ENCODE results near the gene RIN1.

DNA sequence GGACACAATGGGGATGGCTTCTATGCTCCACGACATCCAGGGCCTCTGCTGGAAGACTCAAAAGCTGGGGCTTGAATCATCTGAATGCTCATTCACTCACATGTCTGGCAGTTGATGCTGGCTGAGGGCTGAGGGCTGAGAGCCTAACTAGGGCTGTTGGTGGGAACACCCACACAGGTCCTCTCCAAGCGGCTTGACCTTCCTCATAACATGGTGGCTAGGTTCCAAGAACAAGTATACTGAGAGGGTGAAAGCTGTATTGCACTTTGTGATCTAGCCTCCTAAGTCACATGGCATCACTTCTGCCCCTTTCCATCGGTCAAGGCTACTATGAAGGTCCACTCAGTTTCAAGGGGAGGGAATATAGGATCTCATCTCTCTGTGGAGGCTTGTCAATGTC is 37.0 kb downstream of the RIN1 start:
- TF ChIP-seq, protein P1, sequence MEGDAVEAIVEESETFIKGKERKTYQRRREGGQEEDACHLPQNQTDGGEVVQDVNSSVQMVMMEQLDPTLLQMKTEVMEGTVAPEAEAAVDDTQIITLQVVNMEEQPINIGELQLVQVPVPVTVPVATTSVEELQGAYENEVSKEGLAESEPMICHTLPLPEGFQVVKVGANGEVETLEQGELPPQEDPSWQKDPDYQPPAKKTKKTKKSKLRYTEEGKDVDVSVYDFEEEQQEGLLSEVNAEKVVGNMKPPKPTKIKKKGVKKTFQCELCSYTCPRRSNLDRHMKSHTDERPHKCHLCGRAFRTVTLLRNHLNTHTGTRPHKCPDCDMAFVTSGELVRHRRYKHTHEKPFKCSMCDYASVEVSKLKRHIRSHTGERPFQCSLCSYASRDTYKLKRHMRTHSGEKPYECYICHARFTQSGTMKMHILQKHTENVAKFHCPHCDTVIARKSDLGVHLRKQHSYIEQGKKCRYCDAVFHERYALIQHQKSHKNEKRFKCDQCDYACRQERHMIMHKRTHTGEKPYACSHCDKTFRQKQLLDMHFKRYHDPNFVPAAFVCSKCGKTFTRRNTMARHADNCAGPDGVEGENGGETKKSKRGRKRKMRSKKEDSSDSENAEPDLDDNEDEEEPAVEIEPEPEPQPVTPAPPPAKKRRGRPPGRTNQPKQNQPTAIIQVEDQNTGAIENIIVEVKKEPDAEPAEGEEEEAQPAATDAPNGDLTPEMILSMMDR (IDR thresholded peaks at IDR 0.05) = no peak
- TF ChIP-seq POLR2AphosphoS5 (IDR thresholded peaks at IDR 0.05) = no peak
